ENCODE data around the gene DOHH. TPM values are rescaled to one million over a fixed set of nuclear protein-coding genes. Genes with fewer than 3 reads are reported as not detected.
"Not testable (repeated sequence)": the region's sequence is repeated elsewhere in the genome, so short reads cannot be mapped to it uniquely, and the experiment has no call there.

DOHH gene
- total RNA-seq, 1 donor from 2014 or later, result 11.1 TPM

GRCh38 chr19:3455393-3455955 is 45.0 kb downstream of the DOHH start:
- intact Hi-C loops (cut with DNase I), result no loop called here

GRCh38 chr19:3454656-3455392 is 45.6 kb downstream of the DOHH start:
- ATAC-seq (no peak), DNase-seq (ENCODE audit: missing footprints) (no peak)
- intact Hi-C loops (cut with DNase I), result no loop called here

More at GRCh38 chr19:3455393-3455955, 45.0 kb downstream of the DOHH start:
- DNase-seq (ENCODE audit: missing footprints), result no peak
- no peak for ATAC-seq

GRCh38 chr19:3453840-3454239 is 46.6 kb downstream of the DOHH start:
- DNase-seq (ENCODE audit: missing footprints) (no peak), ATAC-seq (no peak)
- intact Hi-C loops (cut with DNase I), result no loop called here

- ATAC-seq; intact Hi-C loops (cut with DNase I): not testable (repeated sequence)
- DNase-seq (ENCODE audit: missing footprints), result peak; percentile 64
Measured at GRCh38 chr19:3452942-3453214, 47.6 kb downstream of the DOHH start.

GRCh38 chr19:3452171-3452941 is 48.1 kb downstream of the DOHH start:
- ATAC-seq (no peak), DNase-seq (ENCODE audit: missing footprints) (peak; percentile 23)
- intact Hi-C loops (cut with DNase I), result no loop called here

GRCh38 chr19:3451451-3451866 is 49.0 kb downstream of the DOHH start:
- ATAC-seq, result no peak
- intact Hi-C loops (cut with DNase I), result no loop called here
- DNase-seq (ENCODE audit: missing footprints), result peak; percentile 17

- ATAC-seq (peak; percentile 75), DNase-seq (ENCODE audit: missing footprints) (no peak)
- intact Hi-C loops (cut with DNase I), result no loop called here
Measured at GRCh38 chr19:3450796-3451411, 49.6 kb downstream of the DOHH start.

- ATAC-seq, result no peak
- DNase-seq (ENCODE audit: missing footprints), result no peak
- intact Hi-C loops (cut with DNase I), result no loop called here
Measured at GRCh38 chr19:3448616-3449334, 51.7 kb downstream of the DOHH start.

- DNase-seq (ENCODE audit: missing footprints); intact Hi-C loops (cut with DNase I); ATAC-seq: not testable (repeated sequence)
Measured at GRCh38 chr19:3446657-3447056, 53.8 kb downstream of the DOHH start.

GRCh38 chr19:3444695-3445234 is 55.7 kb downstream of the DOHH start:
- intact Hi-C loops (cut with DNase I), result no loop called here
- DNase-seq (ENCODE audit: missing footprints) (no peak), ATAC-seq (no peak)

GRCh38 chr19:3443840-3444694 is 56.4 kb downstream of the DOHH start:
- intact Hi-C loops (cut with DNase I), result no loop called here

GRCh38 chr19:3442487-3443071 is 57.9 kb downstream of the DOHH start:
- ATAC-seq, result no peak
- DNase-seq (ENCODE audit: missing footprints), result no peak
- intact Hi-C loops (cut with DNase I), result no loop called here

More at GRCh38 chr19:3443840-3444694, 56.4 kb downstream of the DOHH start:
- ATAC-seq, result peak; percentile 66
- DNase-seq (ENCODE audit: missing footprints), result peak; percentile 82

GRCh38 chr19:3441986-3442329 is 58.5 kb downstream of the DOHH start:
- intact Hi-C loops (cut with DNase I), result no loop called here
- DNase-seq (ENCODE audit: missing footprints) (no peak), ATAC-seq (no peak)

GRCh38 chr19:3441089-3441985 is 59.1 kb downstream of the DOHH start:
- intact Hi-C loops (cut with DNase I), result no loop called here
- DNase-seq (ENCODE audit: missing footprints), result no peak
- no peak for ATAC-seq
